Subcutaneous adipose tissue (tissue), 4 donors: ENCODE measurements around the gene MRFAP1. TPM values are rescaled to one million over a fixed set of nuclear protein-coding genes. Genes with fewer than 3 reads are reported as not detected.

Experiments
- CTCF ChIP-seq: fragments of 450-650 bp; IDR thresholded peaks from one replicate; pipeline ENCODE4 v1.5.1; 2016; ENCODE audit warnings: low read depth, mild to moderate bottlenecking, control low read depth, antibody characterized with exemption, moderate library complexity
- total RNA-seq, 4 donors: library from RNA; depleted of rRNA; stranded (reverse); fragments of >200 nt; gene quantifications; one replicate each; pipeline ENCODE4 v1.1.0, GENCODE V29; 2016

MRFAP1 gene
- total RNA-seq, 4 donors from 2014 or later = 142 to 179 (median 163) TPM

DNA sequence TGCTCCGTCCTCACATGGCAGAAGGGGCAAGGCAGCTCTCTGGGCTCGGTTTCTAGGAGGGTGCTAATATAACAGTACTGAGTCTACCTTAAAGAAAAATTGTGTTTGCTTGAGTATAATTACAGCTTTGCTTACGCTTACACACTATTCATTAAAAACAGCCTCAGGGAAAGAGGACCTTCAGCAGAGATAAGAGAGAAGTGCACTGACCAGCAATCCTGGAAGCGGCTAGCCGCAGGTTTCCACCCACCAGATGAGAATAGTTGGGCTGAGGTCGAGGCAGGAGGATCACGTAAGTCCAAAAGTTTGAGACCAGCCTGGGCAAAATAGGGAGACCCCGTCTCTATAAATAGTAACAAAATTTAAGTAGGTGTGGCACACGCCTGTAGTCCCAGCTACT is 15.2 kb upstream of the MRFAP1 start:
- no peak for TF ChIP-seq CTCF

DNA sequence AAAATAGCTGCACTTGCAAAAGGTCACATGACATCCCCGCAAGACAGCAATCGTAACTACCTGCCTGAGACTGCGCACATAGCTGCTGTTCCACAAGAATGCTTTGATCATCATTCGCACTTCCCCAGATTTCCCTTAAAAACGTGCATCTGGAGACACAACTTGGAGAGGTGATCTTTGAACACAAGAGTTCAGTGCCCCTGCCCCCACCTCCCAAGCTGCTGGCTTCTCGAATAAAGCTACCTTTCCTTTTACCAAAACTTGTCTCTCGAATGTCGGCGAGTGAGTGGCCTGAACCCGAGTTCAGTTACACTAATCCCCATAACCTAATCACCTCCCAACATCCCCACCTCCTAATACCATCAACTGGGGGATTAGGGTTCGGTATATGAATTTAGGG is 14.4 kb upstream of the MRFAP1 start:
- TF ChIP-seq CTCF = no peak

DNA sequence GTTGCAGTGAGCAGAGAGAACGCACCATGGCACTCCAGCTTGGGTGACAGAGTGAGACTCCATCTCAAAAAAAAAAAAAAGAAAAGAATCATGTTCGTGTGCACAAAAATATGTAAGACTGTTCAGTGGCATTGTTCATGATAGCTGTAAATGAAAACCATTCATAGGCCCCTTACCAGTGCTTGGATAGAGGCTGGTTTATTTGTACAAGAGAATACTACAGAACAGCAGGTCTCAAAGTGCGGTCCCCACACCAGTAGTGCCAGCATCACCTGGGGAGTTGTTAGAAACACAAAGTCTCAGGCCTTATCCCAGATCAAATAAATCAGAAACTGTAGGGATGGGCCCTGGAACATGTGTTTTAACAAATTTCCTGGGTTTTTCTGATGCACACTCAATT is 12.7 kb upstream of the MRFAP1 start:
- no peak for TF ChIP-seq CTCF

DNA sequence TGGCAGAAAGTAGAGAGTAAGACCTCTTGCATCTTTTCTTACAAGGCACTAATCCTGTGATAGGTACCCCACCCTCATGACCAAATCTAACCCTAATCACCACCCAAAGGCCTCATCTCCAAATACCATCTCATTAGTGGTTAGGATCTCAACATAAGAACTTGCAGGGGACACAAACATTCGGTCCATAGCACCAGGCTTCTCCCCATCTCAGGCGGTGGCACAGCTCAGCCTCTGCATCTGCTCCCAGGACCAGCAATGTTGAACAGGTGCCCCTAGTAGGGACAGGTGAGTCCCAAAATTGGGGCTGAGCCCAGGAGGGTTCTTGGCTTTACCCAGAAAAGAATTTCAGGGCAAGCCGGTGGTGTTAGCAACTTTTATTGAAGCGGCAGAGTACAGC is 8.4 kb upstream of the MRFAP1 start:
- no peak for TF ChIP-seq CTCF

DNA sequence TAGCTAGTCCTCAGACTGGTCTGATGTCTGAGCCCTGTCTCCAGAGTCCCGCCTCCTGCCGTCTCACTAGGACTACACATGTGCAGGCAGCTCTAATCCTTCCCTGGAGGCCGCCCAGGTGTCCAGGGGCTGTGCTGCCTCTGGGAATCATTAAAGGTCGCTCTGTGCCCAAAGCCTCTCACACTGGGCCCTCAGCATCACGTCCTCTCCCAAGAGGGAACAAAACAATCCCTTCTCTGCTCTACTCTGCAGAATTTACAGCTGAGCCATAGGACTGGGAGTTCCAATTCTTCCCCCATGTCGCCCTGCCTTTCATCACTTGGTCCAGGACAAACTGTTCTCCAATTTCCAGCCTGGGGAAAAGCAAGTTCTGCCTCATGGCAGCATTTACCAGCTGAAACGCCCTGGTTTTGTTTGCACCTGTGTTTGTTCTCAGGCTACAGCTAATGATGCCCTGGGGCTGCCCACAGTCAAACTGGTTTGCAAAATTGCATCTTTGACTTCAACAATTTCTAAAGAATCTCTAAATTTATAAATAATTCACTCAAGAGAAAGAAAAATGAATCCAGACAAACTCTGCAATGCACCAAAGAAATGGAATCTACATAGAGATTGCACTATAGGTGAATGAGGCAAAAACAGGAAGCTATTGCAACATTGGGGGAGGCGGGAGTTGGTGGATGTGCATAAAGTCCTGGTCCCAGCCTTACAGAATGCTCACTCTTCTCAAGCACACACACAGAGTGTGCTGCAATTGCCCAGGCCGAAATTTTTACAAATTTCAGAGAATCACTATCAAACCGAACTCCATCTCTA is 7.2 kb upstream of the MRFAP1 start:
- no peak for TF ChIP-seq CTCF

DNA sequence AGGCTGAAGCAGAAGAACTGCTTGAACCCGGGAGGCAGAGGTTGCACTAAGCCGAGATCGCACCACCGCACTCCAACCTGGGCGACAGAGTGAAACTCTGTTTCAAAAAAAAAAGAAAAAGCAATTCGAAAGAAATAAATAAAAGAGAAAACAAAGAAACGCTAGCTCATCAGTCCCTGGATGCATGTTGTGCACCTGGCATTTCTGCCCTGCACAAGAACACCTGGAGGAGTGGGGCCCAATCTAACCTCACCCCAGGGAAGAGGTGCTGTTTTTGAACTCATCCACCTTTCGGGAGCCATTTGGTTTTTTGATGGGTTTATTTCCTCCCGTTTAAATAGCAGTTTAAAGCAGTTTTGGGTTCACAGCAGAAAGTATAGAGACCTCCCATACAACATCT is 5.7 kb upstream of the MRFAP1 start:
- no peak for TF ChIP-seq CTCF

GRCh38 chr4:6639137-6639680 is 1.3 kb upstream of the MRFAP1 start:
- TF ChIP-seq CTCF = no peak
